GM23248 (cell line): ENCODE data around the gene RAB9A. TPM values are rescaled to one million over a fixed set of nuclear protein-coding genes. Genes with fewer than 3 reads are reported as not detected.

ENCODE experiments used
- DNase-seq: peaks from one replicate; pipeline ENCODE4 v3.0.0-alpha.2; 2015
- H2AFZ ChIP-seq: fragments of 200-600 bp; sonication (generic); 2 replicates; pipeline ENCODE4 v1.6.1; 2016; ENCODE audit warnings: antibody characterized with exemption
- H3F3A ChIP-seq: fragments of 200-600 bp; sonication (generic); 2 replicates; pipeline ENCODE4 v1.6.1; 2016; ENCODE audit warnings: mild to moderate bottlenecking, antibody characterized with exemption, mixed run types; ENCODE audit not compliant: insufficient read depth
- H3K27ac ChIP-seq: fragments of 200-600 bp; sonication (generic); 2 replicates; pipeline ENCODE4 v1.5.1; 2016; ENCODE audit warnings: mild to moderate bottlenecking
- H3K27me3 ChIP-seq: fragments of 200-600 bp; sonication (generic); replicated peaks from 2 replicates; pipeline ENCODE4 v1.6.1; 2016; ENCODE audit warnings: mild to moderate bottlenecking; ENCODE audit not compliant: insufficient read depth
- H3K36me3 ChIP-seq: fragments of 200-600 bp; sonication (generic); 2 replicates; pipeline ENCODE4 v1.6.1; 2016; ENCODE audit warnings: low read depth, mild to moderate bottlenecking
- H3K4me1 ChIP-seq: fragments of 200-600 bp; sonication (generic); 2 replicates; pipeline ENCODE4 v1.6.1; 2016; ENCODE audit warnings: mild to moderate bottlenecking; ENCODE audit not compliant: insufficient read depth
- H3K4me2 ChIP-seq: fragments of 200-600 bp; sonication (generic); one replicate; pipeline ENCODE4 v1.6.1; 2016; ENCODE audit warnings: mild to moderate bottlenecking; ENCODE audit not compliant: unreplicated experiment
- H3K4me3 ChIP-seq: fragments of 200-600 bp; sonication (generic); 2 replicates; pipeline ENCODE4 v1.5.1; 2016; ENCODE audit warnings: mild to moderate bottlenecking
- H3K79me2 ChIP-seq: fragments of 200-600 bp; sonication (generic); 2 replicates; pipeline ENCODE4 v1.6.1; 2016; ENCODE audit warnings: mild to moderate bottlenecking; ENCODE audit not compliant: insufficient read depth
- H3K9ac ChIP-seq: fragments of 200-600 bp; sonication (generic); 2 replicates; pipeline ENCODE4 v1.6.1; 2016; ENCODE audit warnings: mild to moderate bottlenecking
- H3K9me2 ChIP-seq: fragments of 200-600 bp; sonication (generic); 2 replicates; pipeline ENCODE4 v1.6.1; 2016; ENCODE audit warnings: mixed run types, mild to moderate bottlenecking, moderate library complexity; ENCODE audit not compliant: insufficient read depth
- H3K9me3 ChIP-seq: fragments of 200-600 bp; sonication (generic); one replicate; pipeline ENCODE4 v1.6.1; 2017; ENCODE audit warnings: low read depth
- H4K20me1 ChIP-seq: fragments of 200-600 bp; sonication (generic); 2 replicates; pipeline ENCODE4 v1.6.0; 2016; ENCODE audit not compliant: insufficient read depth
- EZH2 ChIP-seq: fragments of 200-600 bp; sonication (generic); IDR thresholded peaks from 2 replicates; pipeline ENCODE4 v1.6.1; 2018; ENCODE audit warnings: antibody characterized with exemption, mild to moderate bottlenecking; ENCODE audit not compliant: insufficient read depth, poor library complexity, severe bottlenecking
- EZH2phosphoT487 ChIP-seq: fragments of 200-600 bp; sonication (generic); IDR thresholded peaks from 2 replicates; pipeline ENCODE4 v1.6.1; 2018; ENCODE audit warnings: antibody characterized with exemption, moderate library complexity, mild to moderate bottlenecking, low read depth; ENCODE audit not compliant: insufficient read depth
- WGBS, 2 experiments: methylation state at CpG; one replicate each; pipeline ENCODE4 v1.1.6; 2015 to 2017; ENCODE audit warnings: low lambda C conversion rate in 2 of 2, low coverage in 1 of 2; ENCODE audit errors: missing lambda C conversion rate in 2 of 2; 5-methylcytosine and 5-hydroxymethylcytosine counted together
- in situ Hi-C: fragments of 300-500 bp; cut with MboI; formaldehyde crosslinking; loops from 2 replicates; pipeline ENCODE4 v1.15.0; 2020
- polyA plus RNA-seq: library from polyadenylated mRNA; unstranded; fragments of >200 nt; fragmentation: Nextera tagmentation; extraction: Ambion mirVana; gene quantifications from 2 replicates; pipeline ENCODE4 v1.2.1, GENCODE V29; 2016
- total RNA-seq: library from RNA; depleted of rRNA; stranded (reverse); fragments of >200 nt; shearing (Covaris generic); gene quantifications from 2 replicates; pipeline ENCODE4 v1.2.3, GENCODE V29; 2014

Gene RAB9A
- total and polyA plus RNA-seq, 2 experiments from 2014 or later: 38.9 to 40.4 TPM

- H3K9ac ChIP-seq: no peak overlapping the region
- no peak overlapping the region for H3K4me2 ChIP-seq
- no peak for DNase-seq
- H3K4me1 ChIP-seq: peaks cover 28% of the 10 kb centered on the region
- H3K27me3 ChIP-seq: no peaks in the 10 kb centered on the region
- no peaks in the 10 kb centered on the region for H3K9me2 ChIP-seq
- no peaks in the 10 kb centered on the region for H3K36me3 ChIP-seq
- H3K79me2 ChIP-seq: peaks cover 89% of the 10 kb centered on the region
- in situ Hi-C loops: no loop called here
- no peak overlapping the region for H2AFZ ChIP-seq
- WGBS, 2 experiments: 64 to 65% methylated on average over 5 of the region's 5 CpGs
- no peaks in the 10 kb centered on the region for H3F3A ChIP-seq
- peaks cover 7% of the 10 kb centered on the region; the same call in 1 of the 2 replicates for H4K20me1 ChIP-seq
- H3K27ac ChIP-seq: 0 out of 2 replicates have a peak overlapping the region, but pooled peaks have one; percentile 33
- TF ChIP-seq EZH2 (no peak), EZH2phosphoT487 (no peak)
- no peaks in the 10 kb centered on the region for H3K9me3 ChIP-seq
- H3K4me3 ChIP-seq: no peak overlapping the region
These were observed 3.9 kb downstream of the RAB9A start for GRCh38 chrX:13692771-13693231.

- H3K9ac ChIP-seq: peak overlapping the region; percentile 14; the same call in 1 of the 2 replicates
- H3K4me2 ChIP-seq: peak overlapping the region; percentile 27
- in situ Hi-C loops: no loop called here
- no peak overlapping the region; the same call in 1 of the 2 replicates for H3K4me3 ChIP-seq
- H2AFZ ChIP-seq: no peak overlapping the region
- 65 to 68% methylated on average over 7 of the region's 7 CpGs for WGBS, 2 experiments
- H3K36me3 ChIP-seq: no peaks in the 10 kb centered on the region
- no peaks in the 10 kb centered on the region for H3F3A ChIP-seq
- no peaks in the 10 kb centered on the region for H3K9me2 ChIP-seq
- peaks cover 94% of the 10 kb centered on the region for H3K79me2 ChIP-seq
- peak; percentile 31 for DNase-seq
- H4K20me1 ChIP-seq: peaks cover 7% of the 10 kb centered on the region; the same call in 1 of the 2 replicates
- H3K27me3 ChIP-seq: no peaks in the 10 kb centered on the region
- peak overlapping the region; percentile 33 for H3K27ac ChIP-seq
- no peak for TF ChIP-seq EZH2phosphoT487
- TF ChIP-seq EZH2: no peak
- H3K4me1 ChIP-seq: peaks cover 34% of the 10 kb centered on the region
- H3K9me3 ChIP-seq: no peaks in the 10 kb centered on the region
These were observed 4.5 kb downstream of the RAB9A start for GRCh38 chrX:13693341-13693961.

- peak; percentile 35 for DNase-seq
- H3K4me3 ChIP-seq: no peak overlapping the region
- H3K27me3 ChIP-seq: no peaks in the 10 kb centered on the region
These were observed 5.4 kb downstream of the RAB9A start for GRCh38 chrX:13694359-13694758.

GRCh38 chrX:13694983-13695382, 6.1 kb downstream of the RAB9A start:
- Histone ChIP-seq H3K9me2 (no peaks in the 10 kb centered on the region), H3K9me3 (no peaks in the 10 kb centered on the region), H3K27me3 (no peaks in the 10 kb centered on the region), H2AFZ (no peak overlapping the region), H3F3A (no peaks in the 10 kb centered on the region), H3K4me2 (peak overlapping the region; percentile 42), H3K36me3 (no peaks in the 10 kb centered on the region), H3K4me1 (peaks cover 48% of the 10 kb centered on the region), H3K9ac (no peak overlapping the region), H4K20me1 (peaks cover 7% of the 10 kb centered on the region; the same call in 1 of the 2 replicates), H3K4me3 (no peak overlapping the region), H3K27ac (no peak overlapping the region), H3K79me2 (peaks cover 100% of the 10 kb centered on the region)
- DNase-seq: no peak
- TF ChIP-seq EZH2 (no peak), EZH2phosphoT487 (no peak)
- WGBS, 2 experiments: 26 to 35% methylated on average over 8 of the region's 8 CpGs
- in situ Hi-C loops: no loop called here

More at GRCh38 chrX:13694359-13694758, 5.4 kb downstream of the RAB9A start:
- H3K36me3 ChIP-seq: no peaks in the 10 kb centered on the region
- WGBS, 2 experiments: 43 to 53% methylated on average over 2 of the region's 2 CpGs
- H3K9me2 ChIP-seq: no peaks in the 10 kb centered on the region
- H3K79me2 ChIP-seq: peaks cover 100% of the 10 kb centered on the region
- H3K9me3 ChIP-seq: no peaks in the 10 kb centered on the region
- peak overlapping the region; percentile 42 for H3K4me2 ChIP-seq
- TF ChIP-seq EZH2 (no peak), EZH2phosphoT487 (no peak)
- no peaks in the 10 kb centered on the region for H3F3A ChIP-seq
- peaks cover 7% of the 10 kb centered on the region; the same call in 1 of the 2 replicates for H4K20me1 ChIP-seq
- peaks cover 43% of the 10 kb centered on the region for H3K4me1 ChIP-seq
- no peak overlapping the region for H2AFZ ChIP-seq
- peak overlapping the region; percentile 14; the same call in 1 of the 2 replicates for H3K9ac ChIP-seq
- in situ Hi-C loops: no loop called here
- H3K27ac ChIP-seq: peak overlapping the region; percentile 33; the same call in 1 of the 2 replicates
